ENCODE measurements around the gene LGALSL. TPM values are rescaled to one million over a fixed set of nuclear protein-coding genes. Genes with fewer than 3 reads are reported as not detected.
"Not testable (repeated sequence)": the region's sequence is repeated elsewhere in the genome, so short reads cannot be mapped to it uniquely, and the experiment has no call there.

Gene LGALSL
- total RNA-seq, 1 experiment from 2014 or later, result 14.2 TPM

GRCh38 chr2:64442801-64443429 lies 11.0 kb upstream of the LGALSL start (continued):
- TF ChIP-seq ZBTB33 (IDR thresholded peaks at IDR 0.05; ENCODE audit: extremely low read depth, insufficient replicate concordance, low read length) (no peak), FOSL1 (IDR thresholded peaks at IDR 0.05; ENCODE audit: low read depth) (no peak), EGR1 (IDR thresholded peaks at IDR 0.05; ENCODE audit: low read depth) (no peak), EZH2phosphoT487 (IDR thresholded peaks at IDR 0.05; ENCODE audit: borderline replicate concordance) (no peak), RAD21 (IDR thresholded peaks at IDR 0.05; ENCODE audit: low read depth) (no peak), YY1 (IDR thresholded peaks at IDR 0.05; ENCODE audit: extremely low read depth, insufficient replicate concordance, low read depth, low read length) (no peak), REST (IDR thresholded peaks at IDR 0.05; ENCODE audit: low read depth) (no peak)

GRCh38 chr2:64445970-64446369 lies 8.0 kb upstream of the LGALSL start:
- H3K4me2 ChIP-seq (ENCODE audit: low read length); H3K4me3 ChIP-seq (replicated peaks in 1 of 2; ENCODE audit: low read depth in 1 of 2, low read length in 2 of 2); H4K20me1 ChIP-seq (ENCODE audit: insufficient read depth); RAD21 ChIA-PET (ENCODE audit: low non-redundant PET in 1 of 2, low total read pairs in 2 of 2, uncharacterized antibody in 2 of 2, unreplicated experiment in 2 of 2); H3K9ac ChIP-seq (ENCODE audit: low read length); POLR2A ChIA-PET; H3K9me3 ChIP-seq (ENCODE audit: control insufficient read depth in 1 of 2, insufficient read depth in 1 of 2, low read depth in 1 of 2, low read length in 2 of 2); H3K36me3 ChIP-seq (ENCODE audit: control insufficient read depth in 1 of 2, insufficient read depth in 2 of 2, low read length in 2 of 2); DNase-seq (ENCODE audit: low read depth, low spot score); H3K9me2 ChIP-seq (ENCODE audit: insufficient read depth); CTCF ChIA-PET; H3K4me1 ChIP-seq (ENCODE audit: control insufficient read depth in 1 of 2, insufficient read depth in 2 of 2, low read length in 2 of 2); intact Hi-C loops (cut with micrococcal nuclease); ATAC-seq; H2AFZ ChIP-seq (ENCODE audit: low read depth, low read length, poor library complexity, severe bottlenecking); H3K27ac ChIP-seq (ENCODE audit: low read depth, low read length); H3K27me3 ChIP-seq (ENCODE audit: insufficient read depth, low read length); H3K79me2 ChIP-seq (ENCODE audit: insufficient read depth, low read length); BruUV-seq (replicated peaks): not testable (repeated sequence)

All from HCT116 (cell line).